Left lobe of liver (tissue), 2 donors: ENCODE data around the gene DDX5. TPM values are rescaled to one million over a fixed set of nuclear protein-coding genes. Genes with fewer than 3 reads are reported as not detected.
"Not testable (repeated sequence)": the region's sequence is repeated elsewhere in the genome, so short reads cannot be mapped to it uniquely, and the experiment has no call there.

Experiments
- ATAC-seq: fragments of 200-7000 bp; cut with Tn5 transposase; one replicate; pipeline ENCODE4 v1.9.1; 2020; ENCODE audit warnings: mild to moderate bottlenecking, moderate library complexity
- DNase-seq: peaks from one replicate; pipeline ENCODE4 v3.0.0-alpha.2; 2020; ENCODE audit warnings: low spot score
- total RNA-seq: library from RNA; stranded (reverse); gene quantifications from one replicate; pipeline ENCODE4 v1.2.1, GENCODE V29; 2021
- donor health status: DM: no; HTN: no; CAD: no; lungs with moderate emphysema.
- donor health status: DM: no; HTN: yes; CAD: no.

Gene DDX5
- total RNA-seq, 1 donor from 2014 or later = 245 TPM

GRCh38 chr17:64495300-64495699, 10.8 kb downstream of the DDX5 start:
- ATAC-seq, DNase-seq: not testable (repeated sequence)

GRCh38 chr17:64494121-64494520, 12.0 kb downstream of the DDX5 start:
- ATAC-seq (no peak), DNase-seq (no peak)

GRCh38 chr17:64492481-64493109, 13.5 kb downstream of the DDX5 start:
- ATAC-seq = no peak
- no peak for DNase-seq

GRCh38 chr17:64491994-64492393, 14.1 kb downstream of the DDX5 start:
- no peak for ATAC-seq

GRCh38 chr17:64491034-64491860, 14.8 kb downstream of the DDX5 start:
- DNase-seq (no peak), ATAC-seq (peak; percentile 73)

More at GRCh38 chr17:64491994-64492393, 14.1 kb downstream of the DDX5 start:
- DNase-seq = no peak

GRCh38 chr17:64488301-64488700, 17.8 kb downstream of the DDX5 start:
- ATAC-seq = no peak
- DNase-seq = no peak

GRCh38 chr17:64484380-64484779, 21.7 kb downstream of the DDX5 start:
- no peak for DNase-seq
- ATAC-seq = no peak

GRCh38 chr17:64480951-64481350, 25.1 kb downstream of the DDX5 start:
- ATAC-seq = no peak

GRCh38 chr17:64477849-64478248, 28.2 kb downstream of the DDX5 start:
- no peak for DNase-seq
- ATAC-seq = no peak

More at GRCh38 chr17:64480951-64481350, 25.1 kb downstream of the DDX5 start:
- DNase-seq = peak; percentile 10

- ATAC-seq = no peak
- DNase-seq = no peak
Measured at GRCh38 chr17:64472564-64472963, 33.5 kb downstream of the DDX5 start.

GRCh38 chr17:64471440-64471839, 34.6 kb downstream of the DDX5 start:
- DNase-seq (no peak), ATAC-seq (no peak)

GRCh38 chr17:64470625-64471024, 35.5 kb downstream of the DDX5 start:
- ATAC-seq (no peak), DNase-seq (no peak)

GRCh38 chr17:64466834-64467233, 39.3 kb downstream of the DDX5 start:
- not testable (repeated sequence) for ATAC-seq, DNase-seq

GRCh38 chr17:64466019-64466735, 39.9 kb downstream of the DDX5 start:
- DNase-seq = no peak

GRCh38 chr17:64461788-64462187, 44.3 kb downstream of the DDX5 start:
- ATAC-seq = no peak

More at GRCh38 chr17:64466019-64466735, 39.9 kb downstream of the DDX5 start:
- ATAC-seq = no peak

GRCh38 chr17:64460955-64461354, 45.1 kb downstream of the DDX5 start:
- DNase-seq (no peak), ATAC-seq (no peak)

More at GRCh38 chr17:64461788-64462187, 44.3 kb downstream of the DDX5 start:
- no peak for DNase-seq

- DNase-seq, ATAC-seq: not testable (repeated sequence)
Measured at GRCh38 chr17:64459818-64460217, 46.3 kb downstream of the DDX5 start.

GRCh38 chr17:64459284-64459747, 46.8 kb downstream of the DDX5 start:
- ATAC-seq = no peak
- no peak for DNase-seq

- no peak for ATAC-seq
- no peak for DNase-seq
Measured at GRCh38 chr17:64458756-64459155, 47.3 kb downstream of the DDX5 start.

- no peak for DNase-seq
- ATAC-seq = no peak
Measured at GRCh38 chr17:64457156-64457555, 48.9 kb downstream of the DDX5 start.
